Transverse colon (tissue), 4 donors: ENCODE results near the gene CREB5.

Experiments used
- CTCF ChIP-seq, 5 experiments: fragments of 200-600 bp in 3 of 5; fragments of 450-650 bp in 2 of 5; sonication (generic) in 3 of 5; IDR thresholded peaks; 1 replicate in 2 of 5; 2 replicates in 3 of 5; pipeline ENCODE4 v1.5.1; 2016 to 2017; ENCODE audit warnings: antibody characterized with exemption in 5 of 5, inconsistent platforms in 3 of 5, mild to moderate bottlenecking in 2 of 5, moderate library complexity in 1 of 5
- EP300 ChIP-seq: sonication (generic); formaldehyde crosslinking; IDR thresholded peaks from one replicate; pipeline ENCODE4 v1.6.1; 2017; ENCODE audit warnings: antibody characterized with exemption, low read depth
- POLR2AphosphoS5 ChIP-seq, 3 donors: sonication (generic); formaldehyde crosslinking; IDR thresholded peaks; one replicate each; pipeline ENCODE4 v1.6.1; 2016; ENCODE audit warnings: antibody characterized with exemption in 3 of 3

- TF ChIP-seq POLR2AphosphoS5 (IDR thresholded peaks at IDR 0.05) = no peak
- TF ChIP-seq CTCF (IDR thresholded peaks at IDR 0.05) = no peak
- no peak for TF ChIP-seq EP300
These were observed 398.7 kb downstream of the CREB5 start for GRCh38 chr7:28811008-28811407.
